Stimulated activated CD8-positive, alpha-beta memory T cell treated with anti-CD3 and anti-CD28 coated beads, Interleukin-15, amount 100 ng/mL, for 24 hours (primary cell): ENCODE measurements around the gene TMEM120A.

Source experiments
- DNase-seq: peaks from one replicate; pipeline ENCODE4 v3.0.0-alpha.2; 2020; ENCODE audit warnings: low read depth

Gene TMEM120A

DNA sequence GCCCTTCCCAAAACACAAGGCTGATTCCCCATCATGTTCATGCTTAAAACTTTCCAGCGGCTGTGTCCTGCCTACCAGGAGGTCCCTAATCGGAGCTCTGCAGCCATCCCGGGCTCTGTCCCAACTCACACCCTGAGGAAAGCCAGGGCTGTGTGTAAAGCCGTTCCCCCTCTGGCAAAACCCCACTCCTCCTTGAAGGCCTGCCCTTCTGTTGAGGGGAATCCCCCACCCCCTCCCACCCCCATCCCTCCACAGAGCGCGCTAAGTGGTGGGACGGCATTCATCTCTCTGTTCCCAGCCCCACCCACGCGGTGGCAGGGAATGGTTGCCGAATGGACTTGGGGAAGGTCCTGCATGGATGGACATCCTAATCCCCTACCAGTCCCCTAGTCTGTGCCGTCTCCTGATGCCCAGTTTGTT lies 667 bp upstream of the TMEM120A start:
- no peak for DNase-seq

DNA sequence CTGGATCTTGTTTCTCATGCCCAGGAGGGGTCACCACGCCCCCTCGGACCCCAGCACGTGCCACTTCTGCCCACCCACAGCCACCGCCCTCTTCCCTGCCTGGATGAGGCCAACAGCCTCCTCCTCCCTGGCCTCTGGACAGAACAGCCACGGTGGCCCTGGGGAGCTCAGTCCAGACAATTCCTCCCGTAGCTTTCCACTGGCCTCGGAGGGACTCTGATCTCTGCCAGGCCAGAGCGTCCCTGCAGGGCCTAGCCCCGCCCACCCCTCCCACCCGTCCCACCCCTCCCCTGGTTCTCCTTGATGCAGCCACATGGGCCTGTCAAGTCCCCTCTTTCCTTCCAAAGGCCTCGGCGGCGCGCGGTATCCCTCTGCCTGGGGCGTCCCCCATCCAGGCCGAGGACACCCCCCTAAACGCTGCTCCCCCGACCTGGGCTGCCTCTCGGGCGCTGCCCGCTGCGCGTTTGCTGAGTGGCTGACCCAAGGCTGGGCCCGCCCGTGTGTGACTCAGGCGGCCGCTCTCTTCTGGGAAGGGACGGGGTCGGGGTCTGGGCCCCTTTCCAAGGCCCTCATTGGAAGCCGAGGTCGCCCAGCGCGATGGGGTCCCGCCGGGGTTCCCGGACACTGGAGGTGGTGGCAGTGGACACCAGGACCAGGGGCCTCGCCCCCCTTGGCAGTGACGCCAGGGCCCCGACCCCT lies 557 bp downstream of the TMEM120A start:
- no peak for DNase-seq

GRCh38 chr7:75992083-75992755 lies 2.2 kb downstream of the TMEM120A start:
- DNase-seq = no peak

DNA sequence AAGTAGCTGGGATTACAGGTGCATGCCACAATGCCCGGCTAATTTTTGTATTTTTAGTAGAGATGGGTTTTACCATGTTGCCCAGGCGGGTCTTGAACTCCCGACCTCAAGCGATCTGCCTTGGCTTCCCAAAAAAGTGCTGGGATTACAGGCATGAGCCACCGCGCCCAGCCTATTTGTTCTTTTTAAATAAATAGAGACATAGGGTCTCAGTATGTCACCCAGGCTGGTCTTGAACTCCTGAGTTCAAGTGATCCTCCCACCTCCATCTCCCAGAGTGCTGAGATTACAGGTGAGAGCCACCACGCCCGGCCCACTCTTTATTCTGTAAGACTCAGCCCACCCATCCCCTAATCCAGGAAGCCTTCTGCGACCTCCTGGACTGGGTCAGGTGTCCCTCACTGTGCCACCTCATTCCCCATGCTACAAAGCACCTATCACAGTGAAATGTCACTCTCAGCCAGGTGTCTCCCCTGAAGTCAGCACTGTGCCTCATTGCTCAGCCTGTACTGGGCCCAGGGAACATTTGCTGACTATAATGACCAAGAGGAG lies 2.8 kb downstream of the TMEM120A start:
- no peak for DNase-seq

DNA sequence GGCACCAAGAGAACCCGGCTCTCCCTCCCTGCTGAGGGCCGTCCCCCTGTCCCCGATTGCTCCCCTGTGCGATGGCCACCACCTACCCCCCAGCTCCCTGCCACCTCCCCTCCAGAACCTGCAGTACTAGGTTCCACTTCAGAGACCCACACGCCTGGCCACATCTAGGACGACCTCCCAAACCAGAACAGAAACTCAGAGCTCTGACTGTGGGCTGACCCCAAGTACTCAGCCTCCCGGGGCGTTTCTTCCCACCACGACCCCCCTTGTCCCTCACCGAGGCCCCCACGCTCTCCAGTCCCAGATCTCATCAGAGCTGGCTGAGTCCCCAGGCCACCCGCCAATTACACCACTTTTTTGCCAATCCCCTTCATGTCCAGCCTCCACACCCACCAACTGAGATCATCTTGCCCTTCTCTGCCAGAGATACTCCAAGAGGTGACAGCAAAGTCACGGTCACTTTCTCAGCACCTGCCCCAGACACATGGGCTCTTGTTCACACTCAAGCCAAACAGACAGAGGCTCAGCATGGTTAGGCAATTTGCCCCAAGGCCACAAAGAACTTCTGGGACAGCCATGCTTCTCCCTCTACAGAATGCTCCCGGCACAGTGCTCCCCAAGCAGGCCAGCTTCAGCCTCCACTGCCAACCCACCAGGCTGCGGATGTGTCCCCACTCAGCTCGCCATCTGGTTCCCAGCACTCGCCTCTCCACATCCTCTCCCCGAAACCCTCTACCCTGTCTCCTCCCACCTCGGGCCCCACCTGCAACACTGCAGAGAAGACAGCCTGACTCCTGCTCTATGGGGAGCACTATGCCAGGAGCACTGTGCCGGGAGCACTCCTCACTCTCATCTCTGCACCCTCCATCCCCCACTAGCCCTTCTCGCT lies 4.7 kb downstream of the TMEM120A start:
- DNase-seq = no peak

- DNase-seq = no peak
Observed at GRCh38 chr7:75988568-75989499, 5.6 kb downstream of the TMEM120A start.

DNA sequence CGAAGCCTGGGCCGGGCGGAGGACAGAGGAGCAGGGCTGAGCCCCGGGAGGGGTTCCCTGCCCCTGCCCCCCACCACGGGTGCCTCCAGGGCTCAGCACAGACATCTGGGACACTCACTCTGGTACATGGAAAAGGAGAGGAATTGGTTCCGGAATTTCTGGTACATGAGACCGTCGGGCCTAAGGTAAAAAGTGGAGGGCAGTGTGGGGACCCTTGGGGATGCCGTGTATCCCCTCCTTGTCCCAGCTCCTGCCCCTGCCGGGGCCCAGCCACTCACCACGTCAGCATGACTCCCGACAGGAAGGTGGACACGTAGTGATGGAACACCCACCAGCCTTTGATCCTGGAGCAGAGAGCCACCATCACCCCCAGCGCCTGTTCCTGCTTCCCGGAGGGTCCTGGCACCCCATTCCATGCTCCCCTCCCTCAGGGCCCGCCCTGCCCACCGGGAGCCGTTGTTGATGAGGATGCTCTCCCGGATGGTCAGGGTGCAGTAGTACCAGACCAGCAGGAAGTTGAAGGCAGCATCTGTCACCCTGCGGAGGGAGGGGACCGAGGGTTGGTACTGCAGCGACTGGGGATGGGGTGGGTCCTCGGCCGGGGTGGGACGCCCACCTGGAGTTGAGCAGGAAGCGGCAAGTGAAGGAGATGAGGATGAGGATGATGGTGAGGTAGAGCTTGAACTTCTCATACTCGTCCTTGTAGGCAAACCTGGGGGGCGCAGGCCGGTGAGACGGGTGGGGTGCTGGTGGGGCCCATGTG lies 6.4 kb downstream of the TMEM120A start:
- no peak for DNase-seq

GRCh38 chr7:75987026-75987804 lies 7.2 kb downstream of the TMEM120A start:
- DNase-seq = no peak

- no peak for DNase-seq
Observed at GRCh38 chr7:75986147-75986781, 8.1 kb downstream of the TMEM120A start.

DNA sequence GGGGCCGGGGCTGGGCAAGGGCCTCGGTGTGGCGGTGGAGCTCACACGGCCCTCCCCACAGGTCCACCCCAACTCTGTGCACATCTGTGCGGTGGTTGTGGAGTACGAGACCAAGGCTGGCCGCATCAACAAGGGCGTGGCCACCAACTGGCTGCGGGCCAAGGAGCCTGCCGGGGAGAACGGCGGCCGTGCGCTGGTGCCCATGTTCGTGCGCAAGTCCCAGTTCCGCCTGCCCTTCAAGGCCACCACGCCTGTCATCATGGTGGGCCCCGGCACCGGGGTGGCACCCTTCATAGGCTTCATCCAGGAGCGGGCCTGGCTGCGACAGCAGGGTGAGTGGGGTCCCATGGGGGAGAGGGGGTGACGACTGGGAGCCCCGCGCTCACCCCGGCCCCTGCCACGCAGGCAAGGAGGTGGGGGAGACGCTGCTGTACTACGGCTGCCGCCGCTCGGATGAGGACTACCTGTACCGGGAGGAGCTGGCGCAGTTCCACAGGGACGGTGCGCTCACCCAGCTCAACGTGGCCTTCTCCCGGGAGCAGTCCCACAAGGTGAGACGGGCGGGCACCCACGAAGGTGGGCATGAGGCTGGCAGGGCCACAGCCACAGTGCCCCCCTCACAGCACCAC lies 8.8 kb downstream of the TMEM120A start:
- DNase-seq = no peak

DNA sequence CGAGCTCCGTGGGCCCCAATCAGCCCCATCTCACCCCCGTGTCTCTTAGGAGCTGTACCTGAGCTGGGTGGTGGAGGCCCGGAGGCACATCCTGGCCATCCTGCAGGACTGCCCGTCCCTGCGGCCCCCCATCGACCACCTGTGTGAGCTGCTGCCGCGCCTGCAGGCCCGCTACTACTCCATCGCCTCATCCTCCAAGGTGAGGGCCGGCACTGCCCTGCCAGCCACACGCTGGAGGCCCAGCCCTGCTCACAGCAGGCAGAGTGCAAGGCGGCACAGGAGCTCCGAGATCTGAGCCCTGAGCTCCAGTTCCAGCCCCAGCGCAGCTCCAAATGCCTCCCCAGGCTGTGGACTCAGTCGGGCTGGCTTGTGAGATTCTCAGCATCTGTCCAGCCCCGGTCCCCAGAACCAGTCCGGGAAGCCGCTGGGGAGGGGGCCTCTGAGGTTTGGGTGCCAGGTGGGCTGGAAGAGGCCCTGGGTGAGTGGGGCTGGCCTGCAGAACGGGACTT lies 9.3 kb downstream of the TMEM120A start:
- DNase-seq = no peak

DNA sequence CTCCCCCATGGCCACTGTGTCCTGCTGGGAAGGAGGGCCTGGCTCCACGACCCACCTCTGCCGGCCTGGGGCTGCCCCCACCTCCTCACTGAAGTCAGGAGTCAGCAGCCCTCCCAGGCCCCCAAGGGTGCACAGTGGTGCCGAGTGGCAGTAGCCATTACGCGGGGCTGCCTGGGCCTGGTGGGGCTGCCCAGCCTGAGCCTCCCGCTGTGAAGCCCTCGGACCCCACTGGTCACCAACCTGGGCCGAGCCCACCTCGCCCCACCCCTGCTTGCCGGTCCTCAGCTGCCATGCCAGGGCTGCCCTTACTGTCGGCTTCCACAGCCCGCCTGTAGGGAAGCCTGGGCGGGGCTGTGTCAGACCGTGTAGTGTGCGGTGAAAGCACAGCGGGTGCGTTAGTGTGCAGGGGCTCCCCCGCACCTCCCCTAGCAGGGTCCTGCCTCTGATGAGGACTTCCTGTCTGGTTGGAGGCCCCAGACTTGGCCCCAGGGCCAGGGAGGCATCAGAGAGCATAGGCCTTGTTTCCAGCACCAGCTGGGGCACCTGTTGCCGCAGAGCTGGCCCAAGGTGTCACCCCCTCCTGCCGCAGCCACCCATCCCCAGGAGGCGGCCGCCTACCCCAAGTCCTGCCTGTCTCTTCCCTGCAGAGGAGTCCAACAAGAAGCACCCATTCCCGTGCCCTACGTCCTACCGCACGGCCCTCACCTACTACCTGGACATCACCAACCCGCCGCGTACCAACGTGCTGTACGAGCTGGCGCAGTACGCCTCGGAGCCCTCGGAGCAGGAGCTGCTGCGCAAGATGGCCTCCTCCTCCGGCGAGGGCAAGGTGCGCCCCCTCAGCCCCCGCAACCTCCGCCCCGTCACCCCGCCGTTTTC lies 10.0 kb downstream of the TMEM120A start:
- DNase-seq = no peak

GRCh38 chr7:75983471-75984129 lies 10.8 kb downstream of the TMEM120A start:
- no peak for DNase-seq

- no peak for DNase-seq
Observed at GRCh38 chr7:75982306-75983064, 11.9 kb downstream of the TMEM120A start.

GRCh38 chr7:75981453-75982305 lies 12.7 kb downstream of the TMEM120A start:
- no peak for DNase-seq

DNA sequence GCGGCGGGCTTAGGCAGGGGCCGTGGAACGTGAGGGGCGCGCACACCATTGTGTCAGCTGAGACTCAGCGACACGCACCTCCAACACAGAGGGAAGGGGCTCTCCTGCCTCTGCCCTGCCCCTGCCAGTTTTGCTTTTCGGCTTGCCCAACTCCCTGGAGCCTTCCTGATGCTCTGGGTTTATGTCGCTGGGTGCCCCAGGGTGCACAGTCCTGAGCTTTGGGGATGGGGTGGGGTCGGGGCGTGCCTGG lies 13.3 kb downstream of the TMEM120A start:
- DNase-seq = no peak
